ENCODE data around the gene CAMK4. TPM values are rescaled to one million over a fixed set of nuclear protein-coding genes. Genes with fewer than 3 reads are reported as not detected.
A peak's percentile ranks its signal among the peaks of the same experiment; 100 is the strongest.

Gene CAMK4
- total and polyA plus RNA-seq, 2 experiments from 2014 or later, result 4.2 to 7.3 TPM

- H3K27me3 Mint-ChIP-seq (ENCODE audit: insufficient read depth, low read depth, poor library complexity), result peaks cover 2% of the 10 kb centered on the region
- H3K27ac ChIP-seq (ENCODE audit: low read depth), result no peak overlapping the region
- no peak for TF ChIP-seq EZH2phosphoT487 (IDR thresholded peaks at IDR 0.05; ENCODE audit: unreplicated experiment)
- no peak for TF ChIP-seq STAT1 (IDR thresholded peaks at IDR 0.05; ENCODE audit: unreplicated experiment)
- TF ChIP-seq ZNF114 (CRISPR knock-in tag; IDR thresholded peaks at IDR 0.05), result no peak
- no peak for TF ChIP-seq EZH2 (IDR thresholded peaks at IDR 0.05; ENCODE audit: low read depth, unreplicated experiment)
- no peak for TF ChIP-seq CREB1 (CRISPR knock-in tag; IDR thresholded peaks at IDR 0.05; ENCODE audit: low read depth)
- TF ChIP-seq ZNF462 (CRISPR knock-in tag; IDR thresholded peaks at IDR 0.05), result no peak
- TF ChIP-seq ZNF331 (CRISPR knock-in tag; IDR thresholded peaks at IDR 0.05; ENCODE audit: low read depth), result no peak
- no peak for TF ChIP-seq ETS1 (IDR thresholded peaks at IDR 0.05)
- no peak for TF ChIP-seq JUNB (IDR thresholded peaks at IDR 0.05; ENCODE audit: unreplicated experiment)
- TF ChIP-seq, protein P1, sequence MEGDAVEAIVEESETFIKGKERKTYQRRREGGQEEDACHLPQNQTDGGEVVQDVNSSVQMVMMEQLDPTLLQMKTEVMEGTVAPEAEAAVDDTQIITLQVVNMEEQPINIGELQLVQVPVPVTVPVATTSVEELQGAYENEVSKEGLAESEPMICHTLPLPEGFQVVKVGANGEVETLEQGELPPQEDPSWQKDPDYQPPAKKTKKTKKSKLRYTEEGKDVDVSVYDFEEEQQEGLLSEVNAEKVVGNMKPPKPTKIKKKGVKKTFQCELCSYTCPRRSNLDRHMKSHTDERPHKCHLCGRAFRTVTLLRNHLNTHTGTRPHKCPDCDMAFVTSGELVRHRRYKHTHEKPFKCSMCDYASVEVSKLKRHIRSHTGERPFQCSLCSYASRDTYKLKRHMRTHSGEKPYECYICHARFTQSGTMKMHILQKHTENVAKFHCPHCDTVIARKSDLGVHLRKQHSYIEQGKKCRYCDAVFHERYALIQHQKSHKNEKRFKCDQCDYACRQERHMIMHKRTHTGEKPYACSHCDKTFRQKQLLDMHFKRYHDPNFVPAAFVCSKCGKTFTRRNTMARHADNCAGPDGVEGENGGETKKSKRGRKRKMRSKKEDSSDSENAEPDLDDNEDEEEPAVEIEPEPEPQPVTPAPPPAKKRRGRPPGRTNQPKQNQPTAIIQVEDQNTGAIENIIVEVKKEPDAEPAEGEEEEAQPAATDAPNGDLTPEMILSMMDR (conservative IDR thresholded peaks at IDR 0.05; ENCODE audit: low read depth in 2 of 2), result no peak
- TF ChIP-seq, protein P2, sequence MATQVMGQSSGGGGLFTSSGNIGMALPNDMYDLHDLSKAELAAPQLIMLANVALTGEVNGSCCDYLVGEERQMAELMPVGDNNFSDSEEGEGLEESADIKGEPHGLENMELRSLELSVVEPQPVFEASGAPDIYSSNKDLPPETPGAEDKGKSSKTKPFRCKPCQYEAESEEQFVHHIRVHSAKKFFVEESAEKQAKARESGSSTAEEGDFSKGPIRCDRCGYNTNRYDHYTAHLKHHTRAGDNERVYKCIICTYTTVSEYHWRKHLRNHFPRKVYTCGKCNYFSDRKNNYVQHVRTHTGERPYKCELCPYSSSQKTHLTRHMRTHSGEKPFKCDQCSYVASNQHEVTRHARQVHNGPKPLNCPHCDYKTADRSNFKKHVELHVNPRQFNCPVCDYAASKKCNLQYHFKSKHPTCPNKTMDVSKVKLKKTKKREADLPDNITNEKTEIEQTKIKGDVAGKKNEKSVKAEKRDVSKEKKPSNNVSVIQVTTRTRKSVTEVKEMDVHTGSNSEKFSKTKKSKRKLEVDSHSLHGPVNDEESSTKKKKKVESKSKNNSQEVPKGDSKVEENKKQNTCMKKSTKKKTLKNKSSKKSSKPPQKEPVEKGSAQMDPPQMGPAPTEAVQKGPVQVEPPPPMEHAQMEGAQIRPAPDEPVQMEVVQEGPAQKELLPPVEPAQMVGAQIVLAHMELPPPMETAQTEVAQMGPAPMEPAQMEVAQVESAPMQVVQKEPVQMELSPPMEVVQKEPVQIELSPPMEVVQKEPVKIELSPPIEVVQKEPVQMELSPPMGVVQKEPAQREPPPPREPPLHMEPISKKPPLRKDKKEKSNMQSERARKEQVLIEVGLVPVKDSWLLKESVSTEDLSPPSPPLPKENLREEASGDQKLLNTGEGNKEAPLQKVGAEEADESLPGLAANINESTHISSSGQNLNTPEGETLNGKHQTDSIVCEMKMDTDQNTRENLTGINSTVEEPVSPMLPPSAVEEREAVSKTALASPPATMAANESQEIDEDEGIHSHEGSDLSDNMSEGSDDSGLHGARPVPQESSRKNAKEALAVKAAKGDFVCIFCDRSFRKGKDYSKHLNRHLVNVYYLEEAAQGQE (IDR thresholded peaks at IDR 0.05; ENCODE audit: unreplicated experiment), result no peak
- TF ChIP-seq POLR2AphosphoS5 (IDR thresholded peaks at IDR 0.05; ENCODE audit: low read depth), result no peak
- no peak for TF ChIP-seq NANOG (IDR thresholded peaks at IDR 0.05; ENCODE audit: borderline replicate concordance)
- peaks cover 39% of the 10 kb centered on the region for H3K27me3 ChIP-seq (ENCODE audit: insufficient read depth)
- no peak overlapping the region for H3K4me3 ChIP-seq
- H4K20me1 ChIP-seq (replicated peaks; ENCODE audit: insufficient read depth), result peaks cover 7% of the 10 kb centered on the region; the same call in 1 of the 2 replicates
- H3K4me3 Mint-ChIP-seq, result no peak overlapping the region
- ATAC-seq (no peak), DNase-seq (ENCODE audit: low spot score) (no peak)
- peaks cover 4% of the 10 kb centered on the region; the same call in 1 of the 3 replicates for H3K4me1 Mint-ChIP-seq
- 0 out of 2 replicates have a peak overlapping the region, but pooled peaks have one; percentile 16 for H3K4me2 ChIP-seq
- no peaks in the 10 kb centered on the region for H3F3A ChIP-seq (replicated peaks; ENCODE audit: low read depth)
- no peaks in the 10 kb centered on the region for H3K36me3 ChIP-seq (ENCODE audit: insufficient read depth)
- peaks cover 1% of the 10 kb centered on the region; the same call in 2 of the 3 replicates for H3K9me3 Mint-ChIP-seq
- peaks cover 6% of the 10 kb centered on the region; the same call in 1 of the 2 replicates for H3K4me1 ChIP-seq (ENCODE audit: insufficient read depth)
- no peak overlapping the region for H3K27ac Mint-ChIP-seq
- no peak overlapping the region for H2AFZ ChIP-seq
- H3K36me3 Mint-ChIP-seq (ENCODE audit: low read depth), result peaks cover 2% of the 10 kb centered on the region; the same call in 1 of the 3 replicates
- no peaks in the 10 kb centered on the region for H3K79me2 ChIP-seq (replicated peaks; ENCODE audit: insufficient read depth)
- no peaks in the 10 kb centered on the region for H3K9me2 ChIP-seq (ENCODE audit: insufficient read depth)
Observed at GRCh38 chr5:111262815-111263214, 38.6 kb downstream of the CAMK4 start.
